DND-41 (cell line): ENCODE measurements around the gene NISCH.

ENCODE experiments used
- ATAC-seq: fragments of 200-7000 bp; cut with Tn5 transposase; 3 replicates; pipeline ENCODE4 v1.9.1; 2021; ENCODE audit warnings: low read depth; ENCODE audit not compliant: insufficient read depth
- DNase-seq: peaks from one replicate; pipeline ENCODE4 v3.0.0-alpha.2; 2020
- H2AFZ ChIP-seq: 2 replicates; pipeline ENCODE4 v1.6.0; 2012; ENCODE audit warnings: low read depth, low read length
- H3K27ac ChIP-seq: 2 replicates; pipeline ENCODE4 v1.5.1; 2012; ENCODE audit warnings: low read length, inconsistent platforms
- H3K27me3 ChIP-seq: fragments of 200-600 bp; sonication (generic); 2 replicates; pipeline ENCODE4 v1.6.0; 2012; ENCODE audit warnings: low read length, mild to moderate bottlenecking, inconsistent platforms; ENCODE audit not compliant: insufficient read depth, poor library complexity
- H3K36me3 ChIP-seq: 2 replicates; pipeline ENCODE4 v1.5.1; 2012; ENCODE audit warnings: low read length, inconsistent platforms; ENCODE audit not compliant: insufficient read depth
- H3K4me1 ChIP-seq: 2 replicates; pipeline ENCODE4 v1.5.1; 2012; ENCODE audit warnings: mild to moderate bottlenecking, low read length; ENCODE audit not compliant: insufficient read depth
- H3K4me2 ChIP-seq: 2 replicates; pipeline ENCODE4 v1.6.0; 2012; ENCODE audit warnings: mild to moderate bottlenecking, moderate library complexity, low read length, inconsistent platforms; ENCODE audit not compliant: insufficient read depth
- H3K4me3 ChIP-seq, 2 experiments: fragments of 200-600 bp in 1 of 2; shearing (Covaris generic) in 1 of 2; 2 replicates each; pipeline ENCODE4 v1.5.1; 2012 to 2016; ENCODE audit warnings: inconsistent platforms in 2 of 2, low read length in 2 of 2, mild to moderate bottlenecking in 2 of 2, low read depth in 1 of 2, moderate library complexity in 1 of 2
- H3K79me2 ChIP-seq: 2 replicates; pipeline ENCODE4 v1.6.0; 2012; ENCODE audit warnings: low read length, inconsistent platforms; ENCODE audit not compliant: insufficient read depth
- H3K9ac ChIP-seq: 2 replicates; pipeline ENCODE4 v1.6.0; 2012; ENCODE audit warnings: low read depth, mild to moderate bottlenecking, inconsistent platforms, low read length, moderate library complexity
- H3K9me3 ChIP-seq: 2 replicates; pipeline ENCODE4 v1.5.1; 2012; ENCODE audit warnings: low read length, moderate library complexity, mild to moderate bottlenecking, inconsistent platforms; ENCODE audit not compliant: insufficient read depth, severe bottlenecking
- H4K20me1 ChIP-seq: 2 replicates; pipeline ENCODE4 v1.6.0; 2012; ENCODE audit warnings: low read length; ENCODE audit not compliant: insufficient read depth
- CTCF ChIP-seq: IDR thresholded peaks from 2 replicates; pipeline ENCODE4 v1.5.1; 2012; ENCODE audit warnings: borderline replicate concordance, low read length, moderate library complexity, mild to moderate bottlenecking; ENCODE audit not compliant: poor library complexity, severe bottlenecking; ENCODE audit errors: extremely low read depth
- EZH2 ChIP-seq: IDR thresholded peaks from 3 replicates; pipeline ENCODE4 v1.6.1; 2012; ENCODE audit warnings: borderline replicate concordance, low read depth, mild to moderate bottlenecking, moderate library complexity, low read length, inconsistent platforms; ENCODE audit not compliant: severe bottlenecking

NISCH gene

GRCh38 chr3:52516509-52517195 lies 61.2 kb downstream of the NISCH start:
- Histone ChIP-seq H3K27ac (no peak overlapping the region), H3K4me2 (no peak overlapping the region), H2AFZ (no peak overlapping the region), H3K36me3 (no peaks in the 10 kb centered on the region), H3K27me3 (no peaks in the 10 kb centered on the region), H3K9ac (no peak overlapping the region), H3K9me3 (no peaks in the 10 kb centered on the region), H3K79me2 (no peaks in the 10 kb centered on the region), H3K4me3 (no peak overlapping the region), H3K4me1 (no peaks in the 10 kb centered on the region), H4K20me1 (peaks cover 5% of the 10 kb centered on the region; the same call in 1 of the 2 replicates)
- TF ChIP-seq CTCF: no peak
- TF ChIP-seq EZH2: no peak
- no peak for ATAC-seq
- no peak for DNase-seq

- H3K9me3 ChIP-seq: no peaks in the 10 kb centered on the region
- H3K27ac ChIP-seq: no peak overlapping the region
- no peaks in the 10 kb centered on the region for H3K36me3 ChIP-seq
- no peak overlapping the region for H3K4me2 ChIP-seq
- H3K4me3 ChIP-seq: no peak overlapping the region
- no peak overlapping the region for H3K9ac ChIP-seq
- no peak overlapping the region for H2AFZ ChIP-seq
- H3K27me3 ChIP-seq: no peaks in the 10 kb centered on the region
- TF ChIP-seq CTCF: no peak
- TF ChIP-seq EZH2: no peak
- peaks cover 5% of the 10 kb centered on the region; the same call in 1 of the 2 replicates for H4K20me1 ChIP-seq
- H3K79me2 ChIP-seq: no peaks in the 10 kb centered on the region
- ATAC-seq (no peak), DNase-seq (no peak)
- H3K4me1 ChIP-seq: no peaks in the 10 kb centered on the region
Measured at GRCh38 chr3:52517796-52518722, 62.7 kb downstream of the NISCH start.

GRCh38 chr3:52518723-52519444 lies 63.5 kb downstream of the NISCH start:
- Histone ChIP-seq H3K9me3 (no peaks in the 10 kb centered on the region), H3K9ac (no peak overlapping the region), H2AFZ (no peak overlapping the region), H3K27ac (no peak overlapping the region), H3K4me3 (no peak overlapping the region), H3K27me3 (no peaks in the 10 kb centered on the region), H3K79me2 (no peaks in the 10 kb centered on the region), H3K4me2 (no peak overlapping the region), H3K4me1 (no peaks in the 10 kb centered on the region), H4K20me1 (peaks cover under 1% of the 10 kb centered on the region; the same call in 1 of the 2 replicates), H3K36me3 (no peaks in the 10 kb centered on the region)
- no peak for TF ChIP-seq CTCF
- no peak for TF ChIP-seq EZH2
- ATAC-seq: no peak
- DNase-seq: no peak
